Stimulated activated CD4-positive, alpha-beta T cell treated with anti-CD3 and anti-CD28 coated beads, Interleukin-1b, Interleukin-23, amount 100 ng/mL, for 1 hour (primary cell): ENCODE results near the gene C13orf42.

ENCODE experiments used
- DNase-seq, 2 donors: peaks; one replicate each; pipeline ENCODE4 v3.0.0-alpha.2; 2020; ENCODE audit warnings: low read depth in 2 of 2

C13orf42 gene

GRCh38 chr13:51065372-51066090, 45.5 kb downstream of the C13orf42 start:
- no peak for DNase-seq

- DNase-seq: no peak
These were observed 46.3 kb downstream of the C13orf42 start for GRCh38 chr13:51064753-51065152.

- no peak for DNase-seq
These were observed 47.2 kb downstream of the C13orf42 start for GRCh38 chr13:51063909-51064308.

DNA sequence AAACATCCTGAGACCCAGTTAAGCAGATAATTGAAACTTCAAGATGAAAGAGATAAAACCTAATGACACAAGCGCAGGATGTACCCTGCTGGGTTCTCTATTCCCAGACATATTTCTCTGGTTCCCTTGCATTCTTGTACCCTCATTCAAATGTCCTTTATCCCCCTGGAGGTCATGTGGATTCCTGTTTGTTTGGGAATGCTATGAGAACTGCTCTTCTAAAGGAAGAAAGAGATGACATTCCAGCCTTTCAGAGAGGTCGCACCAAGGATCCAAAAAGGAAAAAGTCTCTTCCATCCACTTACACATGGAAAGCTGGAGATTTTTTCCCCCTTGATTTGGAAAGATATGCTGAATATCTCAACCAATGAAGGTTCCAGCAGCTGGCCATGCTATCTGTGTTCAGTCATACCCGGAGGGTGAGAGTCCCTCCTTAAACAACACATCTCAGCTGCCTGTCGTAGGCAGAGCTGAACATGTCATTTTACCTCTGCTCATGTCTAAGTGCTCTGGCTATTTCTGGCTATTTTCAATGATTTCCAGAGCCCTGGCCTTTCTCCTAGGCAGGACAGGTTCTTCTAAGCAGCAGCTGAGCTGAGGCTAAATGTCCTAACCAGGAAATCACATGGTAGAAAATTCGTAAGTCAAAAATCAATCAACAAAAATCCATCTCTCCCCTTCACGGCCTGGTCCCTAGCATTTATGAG, 52.5 kb downstream of the C13orf42 start:
- no peak for DNase-seq

GRCh38 chr13:51057906-51058305, 53.2 kb downstream of the C13orf42 start:
- no peak for DNase-seq

- no peak for DNase-seq
These were observed 54.1 kb downstream of the C13orf42 start for GRCh38 chr13:51057001-51057400.

DNA sequence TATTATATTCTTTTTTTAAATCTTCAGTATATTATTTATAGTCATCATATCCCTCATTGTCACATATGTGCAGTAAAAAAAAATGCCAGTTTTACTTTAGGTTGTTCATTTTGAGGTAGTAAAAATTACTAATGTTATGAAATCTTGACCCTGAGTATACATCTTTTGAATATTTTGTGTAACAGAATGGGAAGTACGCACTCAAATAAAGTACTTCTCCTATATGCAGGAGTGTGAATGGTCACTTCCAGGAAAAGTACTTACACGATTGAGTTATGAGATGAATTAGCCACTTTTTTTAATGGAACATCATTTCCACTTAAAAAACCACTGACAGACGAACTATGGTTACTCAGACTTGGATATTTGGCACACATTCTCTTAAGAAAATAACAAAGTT, 58.5 kb downstream of the C13orf42 start:
- DNase-seq: no peak

- no peak for DNase-seq
These were observed 60.8 kb downstream of the C13orf42 start for GRCh38 chr13:51050021-51050830.

DNA sequence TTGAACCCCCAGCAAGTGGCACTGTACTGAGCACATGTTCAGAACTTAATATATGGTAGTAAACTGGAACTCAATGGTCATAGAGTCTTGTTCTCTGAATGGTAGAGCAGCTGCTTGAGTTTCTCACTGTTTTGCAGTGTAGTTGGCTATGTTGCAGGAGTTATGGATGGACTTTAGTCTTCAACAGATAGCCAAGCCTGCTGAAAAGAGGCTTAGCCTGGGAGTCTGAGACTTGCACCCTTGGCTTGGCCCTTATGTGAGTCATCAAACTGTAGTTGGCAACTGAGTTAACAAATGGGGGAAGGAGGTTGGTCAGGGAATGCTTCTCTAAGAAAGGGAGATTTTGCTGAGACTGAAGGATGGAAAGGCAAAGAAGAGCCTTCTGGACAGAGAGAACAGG, 62.5 kb downstream of the C13orf42 start:
- DNase-seq: no peak

DNA sequence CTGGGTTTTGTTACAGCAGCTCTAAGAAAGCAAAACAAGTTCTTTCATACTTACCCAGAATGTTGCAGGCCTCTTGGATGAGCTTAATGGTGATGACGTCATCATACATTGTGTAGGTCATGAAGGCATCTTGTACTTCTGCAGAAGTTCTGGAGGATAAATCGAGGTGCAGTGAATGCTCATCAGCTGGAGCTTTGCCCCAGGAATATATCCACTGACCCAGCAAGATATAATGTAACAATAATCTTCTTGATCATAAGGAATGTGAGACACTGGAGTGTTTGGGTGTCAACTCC, 63.0 kb downstream of the C13orf42 start:
- no peak for DNase-seq

- no peak for DNase-seq
These were observed 63.5 kb downstream of the C13orf42 start for GRCh38 chr13:51047434-51048165.

GRCh38 chr13:51045451-51045850, 65.6 kb downstream of the C13orf42 start:
- DNase-seq: no peak

DNA sequence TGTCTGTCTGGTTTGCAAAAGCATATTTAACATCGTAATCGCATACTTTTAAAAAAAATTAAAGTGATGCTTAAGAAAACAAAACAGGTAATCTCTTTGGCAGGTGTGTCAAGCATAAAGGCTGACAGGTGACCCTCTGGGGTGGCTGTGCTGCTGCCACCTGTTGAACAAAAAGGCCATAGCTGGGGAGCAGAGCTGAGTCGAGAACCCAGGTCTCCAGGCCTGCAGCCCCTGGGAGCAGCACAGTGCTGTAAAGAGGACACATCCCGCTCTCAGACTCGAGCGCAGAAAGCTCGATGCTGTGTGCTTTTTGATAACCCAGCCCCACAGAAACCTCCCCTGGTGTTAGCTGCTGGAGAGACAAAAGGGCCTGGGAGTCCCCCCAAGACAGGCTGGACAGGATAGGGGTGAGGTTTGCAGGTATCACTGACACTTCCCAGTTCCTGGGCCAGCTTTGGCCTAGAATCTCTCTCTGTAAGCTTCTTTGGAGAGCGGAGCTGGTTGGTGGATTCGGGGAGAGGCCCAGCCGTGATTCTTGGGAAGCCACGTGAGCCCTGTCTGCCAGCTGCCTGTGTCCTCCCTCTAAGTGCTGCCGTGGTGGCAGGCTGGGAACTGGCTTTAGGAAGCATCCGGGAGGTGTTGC, 66.9 kb downstream of the C13orf42 start:
- DNase-seq: no peak

GRCh38 chr13:51043310-51043709, 67.8 kb downstream of the C13orf42 start:
- DNase-seq: no peak

DNA sequence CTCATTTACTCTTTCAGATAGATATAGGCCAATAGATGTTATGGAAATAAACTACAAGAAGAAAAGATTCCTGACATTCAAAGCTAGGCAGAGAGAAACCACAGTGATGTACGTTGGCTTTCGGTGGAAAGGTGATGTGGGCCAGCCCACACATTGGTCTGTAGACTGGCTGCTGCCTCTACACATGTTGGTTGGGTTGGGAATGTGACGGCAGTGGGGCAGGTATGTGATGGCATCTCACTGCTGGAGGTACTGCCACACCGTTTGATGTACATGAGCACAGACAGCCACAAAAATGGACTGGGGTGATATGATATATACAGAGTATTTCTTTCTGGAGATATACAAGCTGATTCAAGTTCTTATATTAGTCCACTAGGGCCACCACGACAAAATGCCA, 69.4 kb downstream of the C13orf42 start:
- DNase-seq: no peak

DNA sequence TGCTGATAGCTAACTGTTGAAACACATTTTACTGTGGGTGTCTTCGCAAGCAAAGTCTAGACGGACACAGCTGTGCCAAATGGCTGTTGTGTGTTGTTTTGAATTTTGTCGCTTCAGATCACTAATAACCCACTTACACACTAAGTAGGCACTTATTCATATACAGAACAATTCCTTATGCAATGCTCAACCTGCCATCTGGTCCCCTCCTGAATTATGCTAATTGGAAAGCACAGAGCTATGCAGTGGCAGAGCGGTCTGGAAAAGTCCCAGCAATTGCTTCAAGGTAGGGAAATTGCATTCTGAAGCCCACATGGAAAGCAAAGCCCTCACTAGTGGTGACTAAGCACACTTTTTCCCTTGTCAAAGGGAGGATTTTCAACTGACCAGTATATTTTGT, 69.9 kb downstream of the C13orf42 start:
- DNase-seq: no peak

GRCh38 chr13:51040431-51040830, 70.6 kb downstream of the C13orf42 start:
- no peak for DNase-seq

- DNase-seq: no peak
These were observed 74.7 kb downstream of the C13orf42 start for GRCh38 chr13:51036418-51036817.

GRCh38 chr13:51035978-51036377, 75.1 kb downstream of the C13orf42 start:
- no peak for DNase-seq

- no peak for DNase-seq
These were observed 75.6 kb downstream of the C13orf42 start for GRCh38 chr13:51035469-51035868.

- DNase-seq: no peak
These were observed 76.2 kb downstream of the C13orf42 start for GRCh38 chr13:51034906-51035305.
